Kidney capillary endothelial cell (primary cell): Measurements from ENCODE around the gene TMX4.

ENCODE experiments used
- DNase-seq: peaks from one replicate; pipeline ENCODE4 v3.0.0-alpha.2; 2018; ENCODE audit warnings: low spot score

Gene TMX4

GRCh38 chr20:8019998-8020247 lies 362 bp upstream of the TMX4 start:
- DNase-seq = no peak

GRCh38 chr20:8018958-8019245 lies 659 bp downstream of the TMX4 start:
- peak; percentile 62 for DNase-seq

GRCh38 chr20:8012724-8013123 lies 6.8 kb downstream of the TMX4 start:
- no peak for DNase-seq

- DNase-seq = no peak
These were observed 10.8 kb downstream of the TMX4 start for GRCh38 chr20:8008733-8009132.

GRCh38 chr20:8007490-8007889 lies 12.1 kb downstream of the TMX4 start:
- DNase-seq = no peak

GRCh38 chr20:8005575-8006366 lies 13.8 kb downstream of the TMX4 start:
- no peak for DNase-seq

- no peak for DNase-seq
These were observed 14.5 kb downstream of the TMX4 start for GRCh38 chr20:8005033-8005432.

GRCh38 chr20:8002056-8002455 lies 17.5 kb downstream of the TMX4 start:
- no peak for DNase-seq

GRCh38 chr20:8000796-8001195 lies 18.8 kb downstream of the TMX4 start:
- no peak for DNase-seq

- no peak for DNase-seq
These were observed 22.7 kb downstream of the TMX4 start for GRCh38 chr20:7996898-7997297.

GRCh38 chr20:7994809-7995208 lies 24.8 kb downstream of the TMX4 start:
- no peak for DNase-seq

GRCh38 chr20:7993703-7994102 lies 25.9 kb downstream of the TMX4 start:
- no peak for DNase-seq

- DNase-seq = no peak
These were observed 26.3 kb downstream of the TMX4 start for GRCh38 chr20:7993238-7993637.

- DNase-seq = no peak
These were observed 29.2 kb downstream of the TMX4 start for GRCh38 chr20:7990385-7990784.

- no peak for DNase-seq
These were observed 30.2 kb downstream of the TMX4 start for GRCh38 chr20:7989379-7989778.

- no peak for DNase-seq
These were observed 33.6 kb downstream of the TMX4 start for GRCh38 chr20:7985916-7986315.

- DNase-seq = no peak
These were observed 35.4 kb downstream of the TMX4 start for GRCh38 chr20:7984192-7984591.

- DNase-seq = no peak
These were observed 38.2 kb downstream of the TMX4 start for GRCh38 chr20:7981374-7981773.

GRCh38 chr20:7980332-7981046 lies 39.1 kb downstream of the TMX4 start:
- DNase-seq = peak; percentile 15

- DNase-seq = no peak
These were observed 41.9 kb downstream of the TMX4 start for GRCh38 chr20:7977709-7978108.

GRCh38 chr20:7975851-7976414 lies 43.6 kb downstream of the TMX4 start:
- peak; percentile 59 for DNase-seq

- DNase-seq = no peak
These were observed 44.7 kb downstream of the TMX4 start for GRCh38 chr20:7974785-7975435.

GRCh38 chr20:7971536-7972280 lies 47.9 kb downstream of the TMX4 start:
- DNase-seq = no peak
